IMR-90 (cell line): ENCODE data around the gene NUAK1. TPM values are rescaled to one million over a fixed set of nuclear protein-coding genes. Genes with fewer than 3 reads are reported as not detected.
A peak's percentile ranks its signal among the peaks of the same experiment; 100 is the strongest.

ENCODE experiments used
- ATAC-seq: fragments of 200-7000 bp; cut with Tn5 transposase; 2 replicates; pipeline ENCODE4 v1.9.1; 2020; ENCODE audit warnings: low read depth, mild to moderate bottlenecking, moderate library complexity
- BruUV-seq: library from RNA; stranded (reverse); fragments of 400-500 nt; replicated peaks from 2 replicates; lab custom pipeline; 2021; lab: Mats Ljungman, UMichigan
- CTCF ChIA-PET: fragments of 300-600 bp; formaldehyde crosslinking; extraction: SDS; loops from one replicate; lab custom pipeline; 2021; ENCODE audit warnings: antibody characterized with exemption; lab: Yijun Ruan, JAX
- POLR2A ChIA-PET: fragments of 300-600 bp; sonication (Branson Sonifier 250); formaldehyde crosslinking; loops from one replicate; lab custom pipeline; 2022; ENCODE audit warnings: antibody characterized with exemption; ENCODE audit not compliant: unreplicated experiment; lab: Charles Lee
- DNase-seq: peaks from one replicate; pipeline ENCODE4 v3.0.0; 2013
- H2AFZ ChIP-seq: replicated peaks from 2 replicates; pipeline ENCODE3; 2013; ENCODE audit warnings: low read length, mild to moderate bottlenecking; ENCODE audit not compliant: poor library complexity
- H2AK5ac ChIP-seq: 2 replicates; pipeline ENCODE4 v1.6.1; 2013; ENCODE audit warnings: low read depth, low read length, inconsistent platforms
- H2AK9ac ChIP-seq: replicated peaks from 2 replicates; pipeline ENCODE3; 2013; ENCODE audit warnings: mild to moderate bottlenecking, low read depth, low read length, moderate library complexity; ENCODE audit not compliant: poor library complexity
- H2BK120ac ChIP-seq: 2 replicates; pipeline ENCODE4 v1.6.1; 2013; ENCODE audit warnings: low read depth, low read length, inconsistent platforms
- H2BK15ac ChIP-seq: 3 replicates; pipeline ENCODE4 v1.6.1; 2013; ENCODE audit warnings: low read depth, low read length, inconsistent platforms
- H2BK20ac ChIP-seq: 2 replicates; pipeline ENCODE4 v1.6.1; 2013; ENCODE audit warnings: low read depth, mild to moderate bottlenecking, inconsistent platforms, low read length, moderate library complexity
- H2BK5ac ChIP-seq: 2 replicates; pipeline ENCODE4 v1.6.1; 2013; ENCODE audit warnings: mild to moderate bottlenecking, low read depth, low read length, inconsistent platforms; ENCODE audit not compliant: poor library complexity, severe bottlenecking
- H3K14ac ChIP-seq: replicated peaks from 2 replicates; pipeline ENCODE4 v1.6.1; 2013; ENCODE audit warnings: low read depth, low read length, inconsistent platforms
- H3K18ac ChIP-seq: 2 replicates; pipeline ENCODE4 v1.6.1; 2013; ENCODE audit warnings: low read depth, low read length, control low read depth
- H3K23ac ChIP-seq: 2 replicates; pipeline ENCODE4 v1.6.1; 2013; ENCODE audit warnings: low read depth, low read length, inconsistent platforms
- H3K27ac ChIP-seq: 2 replicates; pipeline ENCODE4 v1.5.1; 2013; ENCODE audit warnings: mild to moderate bottlenecking, control low read depth, low read length; ENCODE audit not compliant: insufficient read depth
- H3K27me3 ChIP-seq: 2 replicates; pipeline ENCODE4 v1.6.1; 2013; ENCODE audit warnings: low read length; ENCODE audit not compliant: control insufficient read depth, insufficient read depth
- H3K36me3 ChIP-seq: 2 replicates; pipeline ENCODE4 v1.6.1; 2013; ENCODE audit warnings: low read length, mixed read lengths; ENCODE audit not compliant: control insufficient read depth, insufficient read depth
- H3K4ac ChIP-seq: 2 replicates; pipeline ENCODE4 v1.6.1; 2013; ENCODE audit warnings: low read depth, low read length, inconsistent platforms
- H3K4me1 ChIP-seq: 2 replicates; pipeline ENCODE4 v1.6.1; 2013; ENCODE audit warnings: low read length, mixed read lengths; ENCODE audit not compliant: control insufficient read depth, insufficient read depth
- H3K4me2 ChIP-seq: 2 replicates; pipeline ENCODE4 v1.6.1; 2013; ENCODE audit warnings: low read depth, mild to moderate bottlenecking, control low read depth, low read length, moderate library complexity
- H3K4me3 ChIP-seq: 2 replicates; pipeline ENCODE4 v1.5.1; 2013; ENCODE audit warnings: low read depth, mild to moderate bottlenecking, control low read depth, low read length, moderate library complexity; ENCODE audit not compliant: insufficient read depth
- H3K56ac ChIP-seq: 2 replicates; pipeline ENCODE4 v1.6.1; 2013; ENCODE audit warnings: low read length, inconsistent platforms; ENCODE audit not compliant: insufficient read depth; ENCODE audit errors: extremely low read depth
- H3K79me1 ChIP-seq, 2 experiments: 2 replicates each; pipeline ENCODE4 v1.6.1; 2013; ENCODE audit warnings: low read length in 2 of 2, inconsistent platforms in 1 of 2, low read depth in 1 of 2
- H3K9ac ChIP-seq: 2 replicates; pipeline ENCODE4 v1.6.1; 2013; ENCODE audit warnings: low read depth, low read length, control low read depth
- H3K9me1 ChIP-seq: 2 replicates; pipeline ENCODE4 v1.6.1; 2013; ENCODE audit warnings: low read length, inconsistent platforms; ENCODE audit not compliant: insufficient read depth
- H3K9me3 ChIP-seq: 2 replicates; pipeline ENCODE4 v1.6.1; 2013; ENCODE audit warnings: low read length; ENCODE audit not compliant: control insufficient read depth, insufficient read depth
- H4K20me1 ChIP-seq: 2 replicates; pipeline ENCODE4 v1.6.1; 2013; ENCODE audit warnings: low read length, inconsistent platforms; ENCODE audit not compliant: insufficient read depth
- H4K5ac ChIP-seq: 2 replicates; pipeline ENCODE4 v1.6.1; 2013; ENCODE audit warnings: mild to moderate bottlenecking, low read depth, low read length, control low read depth
- H4K8ac ChIP-seq, 2 experiments: 2 replicates each; pipeline ENCODE4 v1.6.1; 2013; ENCODE audit warnings: low read depth in 2 of 2, low read length in 2 of 2, control low read depth in 1 of 2, inconsistent platforms in 1 of 2
- H4K91ac ChIP-seq: 2 replicates; pipeline ENCODE4 v1.6.1; 2013; ENCODE audit warnings: low read depth, low read length, inconsistent platforms; ENCODE audit not compliant: insufficient read depth
- BHLHE40 ChIP-seq: fragments of 150-350 bp; IDR thresholded peaks from 2 replicates; pipeline ENCODE4 v1.6.1; 2016; ENCODE audit warnings: mild to moderate bottlenecking, low read depth, low read length
- CEBPB ChIP-seq: IDR thresholded peaks from 2 replicates; pipeline ENCODE4 v1.6.1; 2012; ENCODE audit warnings: low read depth, low read length, improper control_type of control experiment
- WGBS, 2 experiments: methylation state at CpG; one replicate each; pipeline versions ENCODE4 v1.1.5 to v1.1.7; 2013; ENCODE audit warnings: missing lambda C conversion rate in 2 of 2; ENCODE audit not compliant: insufficient read length in 1 of 2; ENCODE audit errors: extremely low coverage in 2 of 2; 5-methylcytosine and 5-hydroxymethylcytosine counted together
- dilution Hi-C: fragments of 300-500 bp; cut with HindIII; formaldehyde crosslinking; loops from one replicate; pipeline ENCODE4 v1.14.3; 2018; ENCODE audit warnings: low sequenced_read_pairs; ENCODE audit not compliant: unreplicated experiment
- in situ Hi-C: fragments of 300-500 bp; cut with MboI; formaldehyde crosslinking; loops from 3 replicates; pipeline ENCODE4 v1.14.3; 2019; ENCODE audit warnings: low sequenced_read_pairs, inconsistent platforms, mixed read lengths
- intact Hi-C: fragments of 100-400 bp; cut with micrococcal nuclease; formaldehyde crosslinking; loops from 2 replicates; pipeline ENCODE4 v1.10.0; 2022
- polyA plus RNA-seq, 3 experiments: library from polyadenylated mRNA; depleted of rRNA; stranded (reverse); fragments of >200 nt; gene quantifications; 2 replicates each; pipeline ENCODE4 v1.2.3, GENCODE V29; 2012; ENCODE audit warnings: low replicate concordance in 1 of 3
- total RNA-seq: library from RNA; depleted of rRNA; stranded (reverse); fragments of >200 nt; gene quantifications from 2 replicates; pipeline ENCODE4 v1.2.3, GENCODE V29; 2012

The NUAK1 gene
- total and polyA plus RNA-seq, 2 of the 4 experiments (the other 2 are of a cell fraction), result 4.8 to 8.8 TPM

DNA sequence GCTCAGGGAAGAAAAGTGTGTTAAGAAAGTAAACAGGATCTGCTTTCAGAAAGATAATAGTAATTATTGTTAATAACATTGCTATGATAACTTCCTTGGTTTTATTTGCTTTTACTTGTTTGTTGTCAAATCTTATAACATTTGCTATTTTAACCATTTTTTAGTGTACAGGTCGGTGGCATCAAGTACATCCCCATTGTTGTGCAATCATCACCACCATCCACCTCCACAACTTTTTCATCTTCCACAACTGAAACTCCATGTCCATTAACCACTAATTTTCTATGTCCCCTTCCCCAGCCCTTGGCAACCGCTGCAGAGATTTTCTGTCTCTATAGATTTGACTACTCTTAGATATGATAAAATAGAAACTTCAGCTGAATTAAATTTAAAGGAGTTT lies 22.7 kb upstream of the NUAK1 start:
- Histone ChIP-seq H3K4me1 (peaks cover 6% of the 10 kb centered on the region), H3K18ac (no peak overlapping the region), H3K9ac (no peak overlapping the region), H3K4me3 (no peak overlapping the region), H2BK15ac (no peak overlapping the region), H3K27ac (no peak overlapping the region), H2AK9ac (no peak overlapping the region), H2BK5ac (no peak overlapping the region), H3K56ac (no peak overlapping the region), H4K91ac (no peak overlapping the region), H3K9me1 (no peaks in the 10 kb centered on the region), H2AK5ac (no peak overlapping the region), H4K20me1 (no peaks in the 10 kb centered on the region), H3K23ac (no peak overlapping the region), H3K9me3 (peaks cover 4% of the 10 kb centered on the region; the same call in 1 of the 2 replicates), H3K36me3 (no peaks in the 10 kb centered on the region), H3K4me2 (no peak overlapping the region), H2AFZ (no peak overlapping the region), H2BK20ac (no peak overlapping the region), H4K8ac (no peak overlapping the region), H3K27me3 (peaks cover 11% of the 10 kb centered on the region), H4K5ac (no peak overlapping the region), H3K14ac (no peak overlapping the region), H2BK120ac (no peak overlapping the region), H3K79me1 (no peaks in the 10 kb centered on the region), H3K4ac (no peak overlapping the region)
- intact Hi-C loops, result no loop called here
- POLR2A ChIA-PET, result no interaction called here
- no CpG with 5 or more reads among the region's 2 CpGs for WGBS, 2 experiments
- CTCF ChIA-PET, result no interaction called here
- DNase-seq (no peak), ATAC-seq (no peak)
- TF ChIP-seq BHLHE40 (no peak), CEBPB (peak; percentile 73)
- BruUV-seq, result no TSS peak
- dilution Hi-C loops, result no loop called here
- in situ Hi-C loops, result no loop called here
